Hepatocyte (in vitro differentiated cells): ENCODE data around the gene DPP10.

ENCODE experiments used
- CTCF ChIP-seq: fragments of 200-600 bp; sonication (generic); IDR thresholded peaks from 2 replicates; pipeline ENCODE4 v1.5.1; 2016; ENCODE audit warnings: antibody characterized with exemption, mild to moderate bottlenecking; ENCODE audit not compliant: poor library complexity
- EZH2 ChIP-seq: fragments of 200-600 bp; sonication (generic); IDR thresholded peaks from 2 replicates; pipeline ENCODE4 v1.6.1; 2016; ENCODE audit warnings: antibody characterized with exemption, mild to moderate bottlenecking, borderline replicate concordance

- TF ChIP-seq EZH2 (no peak), CTCF (no peak)
These were observed 102.6 kb downstream of the DPP10 start for GRCh38 chr2:114545052-114545451.
